Stimulated activated CD8-positive, alpha-beta memory T cell treated with anti-CD3 and anti-CD28 coated beads, Interleukin-15, amount 100 ng/mL, for 1 hour (primary cell): Measurements from ENCODE around the gene UNK.

Source experiments
- DNase-seq: peaks from one replicate; pipeline ENCODE4 v3.0.0-alpha.2; 2020; ENCODE audit warnings: low read depth

UNK gene, protein sequence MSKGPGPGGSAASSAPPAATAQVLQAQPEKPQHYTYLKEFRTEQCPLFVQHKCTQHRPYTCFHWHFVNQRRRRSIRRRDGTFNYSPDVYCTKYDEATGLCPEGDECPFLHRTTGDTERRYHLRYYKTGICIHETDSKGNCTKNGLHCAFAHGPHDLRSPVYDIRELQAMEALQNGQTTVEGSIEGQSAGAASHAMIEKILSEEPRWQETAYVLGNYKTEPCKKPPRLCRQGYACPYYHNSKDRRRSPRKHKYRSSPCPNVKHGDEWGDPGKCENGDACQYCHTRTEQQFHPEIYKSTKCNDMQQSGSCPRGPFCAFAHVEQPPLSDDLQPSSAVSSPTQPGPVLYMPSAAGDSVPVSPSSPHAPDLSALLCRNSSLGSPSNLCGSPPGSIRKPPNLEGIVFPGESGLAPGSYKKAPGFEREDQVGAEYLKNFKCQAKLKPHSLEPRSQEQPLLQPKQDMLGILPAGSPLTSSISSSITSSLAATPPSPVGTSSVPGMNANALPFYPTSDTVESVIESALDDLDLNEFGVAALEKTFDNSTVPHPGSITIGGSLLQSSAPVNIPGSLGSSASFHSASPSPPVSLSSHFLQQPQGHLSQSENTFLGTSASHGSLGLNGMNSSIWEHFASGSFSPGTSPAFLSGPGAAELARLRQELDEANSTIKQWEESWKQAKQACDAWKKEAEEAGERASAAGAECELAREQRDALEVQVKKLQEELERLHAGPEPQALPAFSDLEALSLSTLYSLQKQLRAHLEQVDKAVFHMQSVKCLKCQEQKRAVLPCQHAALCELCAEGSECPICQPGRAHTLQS

DNA sequence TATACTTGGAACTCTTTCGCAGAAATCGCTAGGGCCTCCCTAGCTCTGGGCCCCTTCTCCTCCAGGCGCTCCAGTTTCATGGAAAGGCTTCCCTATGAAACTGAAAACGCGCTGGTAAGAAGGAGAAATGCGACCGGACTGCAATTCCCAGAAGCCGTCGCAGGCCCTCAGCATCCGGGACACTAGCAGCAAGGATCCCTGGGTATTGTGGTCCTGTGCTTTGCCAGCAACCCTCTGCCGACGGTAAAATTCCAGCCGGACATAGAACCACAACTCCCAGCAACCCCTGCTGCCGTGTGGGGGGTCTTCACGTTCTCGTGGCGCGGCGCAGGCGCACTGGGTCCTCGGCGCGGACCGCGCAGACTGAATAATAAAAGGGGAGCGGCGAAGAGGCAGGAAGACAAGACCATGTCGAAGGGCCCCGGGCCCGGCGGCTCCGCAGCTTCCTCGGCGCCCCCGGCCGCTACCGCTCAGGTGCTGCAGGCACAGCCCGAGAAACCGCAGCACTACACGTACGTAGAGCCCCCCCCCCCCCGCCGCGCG is at the start of gene UNK:
UNK (plus strand) TSS at position 334 of the 543 bp plus-strand sequence; CDS start at position 409, 75 bp downstream.
- DNase-seq, result peak; percentile 95

DNA sequence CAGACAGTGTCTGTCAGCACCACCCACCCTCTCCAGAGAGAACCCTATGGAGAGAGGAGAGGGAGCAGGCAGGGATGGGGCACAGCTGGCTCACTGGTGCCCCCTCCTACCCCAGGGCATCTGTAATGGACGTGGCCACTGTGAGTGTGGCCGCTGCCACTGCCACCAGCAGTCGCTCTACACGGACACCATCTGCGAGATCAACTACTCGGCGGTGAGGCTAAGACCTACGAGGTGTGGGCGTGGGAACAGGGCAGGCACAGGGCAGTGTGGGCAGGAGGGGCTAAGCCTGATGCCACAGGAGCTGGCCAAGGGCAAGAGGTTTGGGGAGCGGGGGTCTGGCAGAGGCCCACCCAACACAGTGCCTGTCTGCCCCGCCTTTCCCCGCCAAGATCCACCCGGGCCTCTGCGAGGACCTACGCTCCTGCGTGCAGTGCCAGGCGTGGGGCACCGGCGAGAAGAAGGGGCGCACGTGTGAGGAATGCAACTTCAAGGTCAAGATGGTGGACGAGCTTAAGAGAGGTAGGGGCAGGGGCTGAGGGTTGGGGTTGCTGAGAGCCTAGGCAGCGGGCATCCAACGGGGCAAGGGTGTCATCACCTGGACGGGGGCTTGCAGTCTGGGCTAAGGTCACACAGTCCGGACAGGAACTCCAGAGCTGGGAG is 48.3 kb upstream of the UNK start:
- DNase-seq, result no peak

DNA sequence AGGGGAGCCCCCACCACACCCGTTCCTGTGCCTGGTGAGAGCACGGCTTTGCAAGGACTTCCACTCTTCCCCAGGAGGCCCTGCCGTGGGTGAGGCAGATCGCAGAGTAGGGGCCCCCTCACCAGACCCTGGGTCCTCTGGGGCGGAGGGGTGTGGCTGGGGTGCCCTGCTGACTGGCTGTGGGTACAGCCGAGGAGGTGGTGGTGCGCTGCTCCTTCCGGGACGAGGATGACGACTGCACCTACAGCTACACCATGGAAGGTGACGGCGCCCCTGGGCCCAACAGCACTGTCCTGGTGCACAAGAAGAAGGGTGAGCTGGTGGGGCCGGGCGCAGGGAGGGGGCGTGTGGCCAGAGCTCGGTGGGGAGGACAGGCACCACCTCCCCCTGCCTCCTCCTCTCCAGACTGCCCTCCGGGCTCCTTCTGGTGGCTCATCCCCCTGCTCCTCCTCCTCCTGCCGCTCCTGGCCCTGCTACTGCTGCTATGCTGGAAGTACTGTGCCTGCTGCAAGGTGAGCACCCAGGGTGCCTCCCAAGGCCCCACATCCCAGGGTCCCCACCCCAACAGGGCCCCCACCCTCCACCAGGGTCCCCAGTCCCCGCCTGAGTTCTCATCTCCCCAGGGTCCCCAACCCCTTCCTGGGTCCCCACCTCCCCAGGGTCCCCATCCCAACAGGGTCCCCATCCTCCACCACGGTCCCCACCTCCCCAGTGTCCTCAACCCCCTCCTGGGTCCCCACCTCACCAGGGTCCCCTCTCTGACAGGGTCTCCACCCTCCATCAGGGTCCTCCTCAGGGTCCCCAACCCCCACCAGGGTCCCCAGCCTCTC is 47.3 kb upstream of the UNK start:
- DNase-seq, result no peak

DNA sequence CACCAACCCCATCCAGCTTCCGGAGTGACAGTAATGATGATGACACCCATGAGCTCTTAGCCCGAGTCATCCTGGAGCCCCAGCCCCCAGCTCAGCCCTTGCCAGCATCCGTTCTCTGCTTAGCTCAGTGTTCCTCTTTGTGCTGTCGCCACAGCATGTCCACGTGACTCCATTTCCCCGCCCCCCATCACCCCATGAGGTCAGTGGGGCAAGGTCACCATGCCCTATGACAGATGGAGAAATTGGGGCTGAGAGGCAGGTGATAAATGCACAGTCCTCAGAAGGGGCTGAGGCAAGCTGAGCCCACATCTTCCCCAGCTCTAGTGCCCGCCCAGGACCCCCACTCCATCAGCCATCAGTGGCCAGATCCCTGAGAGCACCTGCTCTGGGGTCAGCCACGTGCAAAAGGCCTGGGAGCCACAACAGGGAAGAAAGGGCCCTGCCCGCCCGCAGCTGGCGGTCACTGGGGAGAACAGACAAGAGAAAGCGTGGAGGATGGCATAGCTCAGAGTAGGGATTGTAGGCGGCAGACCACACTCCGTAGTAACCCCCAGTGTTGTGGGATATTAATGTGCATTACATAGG is 46.3 kb upstream of the UNK start:
- DNase-seq, result no peak

DNA sequence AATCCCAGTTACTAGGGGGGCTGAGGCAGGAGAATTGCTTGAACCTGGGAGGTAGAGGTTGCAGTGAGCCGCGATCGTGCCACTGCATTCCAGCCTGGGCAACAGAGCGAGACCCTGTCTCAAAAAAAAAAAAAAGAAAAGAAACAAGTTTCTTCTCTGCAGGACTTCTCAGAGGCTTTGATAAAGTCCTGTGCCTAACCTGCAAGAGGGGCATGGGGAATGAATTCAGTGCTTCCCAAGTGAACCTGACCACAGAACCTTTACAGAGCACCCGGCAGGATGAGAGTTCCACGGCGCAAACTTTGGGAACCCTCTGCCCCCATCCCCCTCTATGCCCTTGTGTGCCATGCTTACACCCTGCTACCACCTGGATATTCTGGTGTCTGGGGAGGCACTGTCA is 45.4 kb upstream of the UNK start:
- no peak for DNase-seq

DNA sequence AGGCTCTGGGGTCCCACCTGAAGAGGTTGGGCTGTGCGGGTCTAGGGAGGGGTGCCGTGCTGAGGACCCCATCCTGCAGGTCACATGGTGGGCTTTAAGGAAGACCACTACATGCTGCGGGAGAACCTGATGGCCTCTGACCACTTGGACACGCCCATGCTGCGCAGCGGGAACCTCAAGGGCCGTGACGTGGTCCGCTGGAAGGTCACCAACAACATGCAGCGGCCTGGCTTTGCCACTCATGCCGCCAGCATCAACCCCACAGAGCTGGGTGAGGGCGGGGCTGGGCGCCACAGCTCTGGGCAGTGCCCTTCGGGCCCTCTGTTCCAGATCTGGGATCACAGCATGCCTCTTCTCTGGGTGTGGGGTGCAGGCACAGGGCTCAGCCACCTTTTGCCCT is 44.8 kb upstream of the UNK start:
- no peak for DNase-seq

DNA sequence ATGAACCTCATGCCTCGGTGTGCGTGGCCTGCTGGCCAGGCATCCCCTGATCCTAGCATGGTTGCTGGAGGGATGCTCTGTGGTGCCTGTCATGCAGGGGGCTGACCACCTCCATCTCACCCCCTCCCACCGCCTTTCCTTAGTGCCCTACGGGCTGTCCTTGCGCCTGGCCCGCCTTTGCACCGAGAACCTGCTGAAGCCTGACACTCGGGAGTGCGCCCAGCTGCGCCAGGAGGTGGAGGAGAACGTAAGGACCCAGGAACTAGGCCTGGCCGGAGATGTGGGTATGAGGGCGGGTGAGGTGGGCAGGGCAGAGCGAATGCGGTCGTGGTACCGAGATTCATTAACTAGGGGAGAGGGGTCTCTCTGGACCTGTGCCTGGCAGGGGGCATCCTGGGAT is 44.4 kb upstream of the UNK start:
- no peak for DNase-seq

DNA sequence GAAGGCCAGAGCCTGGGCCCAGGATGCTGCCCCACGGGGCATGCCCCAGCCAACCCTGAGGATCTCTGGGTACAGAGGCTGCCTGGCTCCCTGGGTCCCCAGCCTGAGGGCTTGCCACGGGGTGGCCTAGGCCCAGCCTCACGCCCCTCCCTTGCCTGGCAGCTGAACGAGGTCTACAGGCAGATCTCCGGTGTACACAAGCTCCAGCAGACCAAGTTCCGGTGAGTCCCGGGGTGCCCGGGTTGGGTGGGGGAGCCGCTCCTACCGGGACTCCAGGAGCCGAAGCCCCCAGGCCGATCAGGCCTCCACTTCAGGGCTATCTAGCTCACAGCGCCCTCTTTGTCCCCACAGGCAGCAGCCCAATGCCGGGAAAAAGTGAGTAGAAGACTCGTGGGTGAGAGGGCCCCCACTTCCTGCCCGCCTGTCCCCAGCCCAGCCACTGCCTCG is 44.0 kb upstream of the UNK start:
- no peak for DNase-seq

DNA sequence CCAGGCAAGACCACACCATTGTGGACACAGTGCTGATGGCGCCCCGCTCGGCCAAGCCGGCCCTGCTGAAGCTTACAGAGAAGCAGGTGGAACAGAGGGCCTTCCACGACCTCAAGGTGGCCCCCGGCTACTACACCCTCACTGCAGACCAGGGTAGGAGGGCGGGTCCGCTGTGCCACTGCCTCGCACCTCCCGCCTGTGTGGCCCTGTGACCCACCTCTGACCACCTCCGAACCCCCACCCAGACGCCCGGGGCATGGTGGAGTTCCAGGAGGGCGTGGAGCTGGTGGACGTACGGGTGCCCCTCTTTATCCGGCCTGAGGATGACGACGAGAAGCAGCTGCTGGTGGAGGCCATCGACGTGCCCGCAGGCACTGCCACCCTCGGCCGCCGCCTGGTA is 42.3 kb upstream of the UNK start:
- no peak for DNase-seq

DNA sequence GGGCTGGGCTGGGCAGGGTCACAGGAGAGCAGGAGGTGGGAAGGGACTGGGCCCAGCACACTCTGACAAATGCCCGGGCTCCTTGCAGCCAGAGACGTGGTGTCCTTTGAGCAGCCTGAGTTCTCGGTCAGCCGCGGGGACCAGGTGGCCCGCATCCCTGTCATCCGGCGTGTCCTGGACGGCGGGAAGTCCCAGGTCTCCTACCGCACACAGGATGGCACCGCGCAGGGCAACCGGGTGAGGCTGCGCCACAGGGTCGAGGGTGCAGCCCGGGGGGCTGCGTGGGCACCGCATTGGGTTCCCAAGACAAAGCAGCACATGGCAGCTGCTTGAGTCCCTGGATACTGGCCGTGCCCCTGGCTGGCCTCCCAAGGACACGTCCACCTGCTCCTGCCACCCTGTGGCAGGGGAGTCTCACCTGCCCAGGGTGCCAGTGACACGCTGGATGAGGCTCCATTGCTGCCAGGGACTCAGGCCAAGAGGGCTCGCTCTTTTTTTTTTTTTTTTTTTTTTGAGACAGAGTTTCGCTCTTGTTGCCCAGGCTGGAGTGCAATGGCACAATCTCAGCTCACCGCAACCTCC is 40.9 kb upstream of the UNK start:
- no peak for DNase-seq

DNA sequence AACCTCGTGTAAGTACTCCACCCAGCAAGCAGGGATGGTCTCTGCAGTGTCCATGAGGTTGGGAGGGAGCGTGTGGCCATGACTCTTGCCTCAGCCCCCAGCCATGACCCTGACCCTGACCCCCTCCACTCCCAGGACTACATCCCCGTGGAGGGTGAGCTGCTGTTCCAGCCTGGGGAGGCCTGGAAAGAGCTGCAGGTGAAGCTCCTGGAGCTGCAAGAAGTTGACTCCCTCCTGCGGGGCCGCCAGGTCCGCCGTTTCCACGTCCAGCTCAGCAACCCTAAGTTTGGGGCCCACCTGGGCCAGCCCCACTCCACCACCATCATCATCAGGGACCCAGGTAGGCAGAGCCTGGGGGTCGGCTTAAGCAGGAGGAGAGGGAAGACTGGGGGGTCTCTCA is 35.9 kb upstream of the UNK start:
- no peak for DNase-seq

DNA sequence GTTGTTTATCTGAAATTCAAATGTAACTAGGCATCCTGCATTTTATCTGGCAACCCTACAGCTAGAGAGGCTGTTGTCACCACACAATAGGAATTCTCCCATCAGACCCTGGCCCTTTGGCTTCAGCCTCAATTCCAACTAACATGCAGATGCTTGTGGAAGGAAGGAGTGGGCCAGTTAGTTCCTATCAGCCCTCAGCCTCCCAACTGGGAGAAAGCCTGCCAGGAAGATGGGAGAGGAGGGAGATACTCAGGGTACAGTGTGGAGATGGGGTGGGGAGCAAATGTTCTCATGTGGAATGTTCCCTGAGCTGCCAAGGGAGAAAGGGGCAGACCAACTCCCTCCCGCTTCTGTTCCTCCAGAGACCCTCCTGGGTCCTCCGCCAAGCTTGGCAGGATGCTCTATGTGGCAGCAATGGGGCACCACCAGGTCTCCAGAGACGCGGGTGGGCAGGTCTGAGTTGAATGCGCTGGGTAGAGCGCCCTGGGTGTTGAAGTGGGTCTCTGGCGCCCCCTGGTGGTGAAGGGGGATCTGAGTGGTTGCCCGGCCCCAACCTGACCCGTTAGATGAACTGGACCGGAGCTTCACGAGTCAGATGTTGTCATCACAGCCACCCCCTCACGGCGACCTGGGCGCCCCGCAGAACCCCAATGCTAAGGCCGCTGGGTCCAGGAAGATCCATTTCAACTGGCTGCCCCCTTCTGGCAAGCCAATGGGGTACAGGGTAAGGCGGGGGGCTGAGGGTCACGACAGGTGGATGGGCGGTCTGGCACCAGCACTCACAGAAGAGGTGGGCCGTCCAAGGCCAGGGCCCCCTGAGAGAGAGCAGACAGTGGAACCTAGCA is 34.8 kb upstream of the UNK start:
- DNase-seq, result peak; percentile 82

DNA sequence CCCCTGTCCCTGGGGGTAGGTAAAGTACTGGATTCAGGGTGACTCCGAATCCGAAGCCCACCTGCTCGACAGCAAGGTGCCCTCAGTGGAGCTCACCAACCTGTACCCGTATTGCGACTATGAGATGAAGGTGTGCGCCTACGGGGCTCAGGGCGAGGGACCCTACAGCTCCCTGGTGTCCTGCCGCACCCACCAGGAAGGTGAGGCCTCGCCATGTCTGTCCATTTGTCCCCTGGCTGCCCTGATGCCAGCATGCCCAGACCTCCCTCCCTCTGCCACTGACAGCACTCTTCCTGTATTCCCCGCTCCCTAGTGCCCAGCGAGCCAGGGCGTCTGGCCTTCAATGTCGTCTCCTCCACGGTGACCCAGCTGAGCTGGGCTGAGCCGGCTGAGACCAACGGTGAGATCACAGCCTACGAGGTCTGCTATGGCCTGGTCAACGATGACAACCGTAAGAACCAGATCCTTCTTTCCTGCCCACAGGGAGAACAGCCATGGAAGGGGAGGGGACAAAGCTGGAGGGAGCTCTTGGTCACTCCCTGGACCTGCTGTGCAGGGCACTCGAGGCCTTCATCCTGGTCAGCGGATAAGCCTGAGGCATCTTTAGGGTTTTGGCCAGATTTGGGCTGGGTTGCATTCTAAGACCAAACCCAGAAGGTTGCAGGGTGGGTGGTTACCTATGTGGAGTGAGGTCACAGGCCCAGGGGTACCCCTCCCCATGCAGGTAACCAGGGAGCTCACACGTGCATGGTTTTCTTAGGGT is 33.8 kb upstream of the UNK start:
- no peak for DNase-seq

DNA sequence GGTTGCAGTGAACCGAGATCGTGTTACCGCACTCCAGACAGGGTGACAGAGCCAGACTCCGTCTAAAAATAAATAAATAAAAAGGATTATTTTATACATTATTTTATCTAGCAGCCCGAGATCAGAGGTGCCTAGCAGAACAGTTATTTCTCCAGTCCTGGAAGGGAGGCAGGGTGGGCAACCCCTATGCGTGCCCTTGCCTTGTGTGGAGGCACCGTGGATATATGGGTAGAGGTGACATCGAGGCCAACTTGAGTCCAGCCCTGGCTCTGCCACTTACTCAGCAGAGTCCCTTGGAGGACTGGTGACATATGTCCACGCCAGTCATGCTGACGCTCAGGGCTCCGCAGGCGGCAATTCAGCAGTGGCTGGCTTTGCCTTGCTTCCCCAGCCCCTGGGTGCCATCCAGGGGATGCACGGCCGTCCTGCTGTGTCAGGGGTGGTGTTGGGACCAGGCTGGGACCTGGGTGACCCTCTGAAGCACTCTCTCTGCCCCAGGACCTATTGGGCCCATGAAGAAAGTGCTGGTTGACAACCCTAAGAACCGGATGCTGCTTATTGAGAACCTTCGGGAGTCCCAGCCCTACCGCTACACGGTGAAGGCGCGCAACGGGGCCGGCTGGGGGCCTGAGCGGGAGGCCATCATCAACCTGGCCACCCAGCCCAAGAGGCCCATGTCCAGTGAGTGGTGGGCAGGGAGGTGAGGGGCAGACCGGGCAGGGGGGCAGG is 32.8 kb upstream of the UNK start:
- no peak for DNase-seq

DNA sequence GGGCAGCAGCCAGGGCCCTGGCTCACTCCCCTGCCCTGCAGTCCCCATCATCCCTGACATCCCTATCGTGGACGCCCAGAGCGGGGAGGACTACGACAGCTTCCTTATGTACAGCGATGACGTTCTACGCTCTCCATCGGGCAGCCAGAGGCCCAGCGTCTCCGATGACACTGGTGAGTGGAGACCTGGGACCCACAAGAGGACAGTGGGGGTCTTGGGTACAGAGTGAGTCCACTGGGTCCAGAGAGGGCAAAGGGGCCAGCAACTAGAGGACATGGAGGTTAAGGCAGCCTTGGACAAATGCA is 32.2 kb upstream of the UNK start:
- no peak for DNase-seq

DNA sequence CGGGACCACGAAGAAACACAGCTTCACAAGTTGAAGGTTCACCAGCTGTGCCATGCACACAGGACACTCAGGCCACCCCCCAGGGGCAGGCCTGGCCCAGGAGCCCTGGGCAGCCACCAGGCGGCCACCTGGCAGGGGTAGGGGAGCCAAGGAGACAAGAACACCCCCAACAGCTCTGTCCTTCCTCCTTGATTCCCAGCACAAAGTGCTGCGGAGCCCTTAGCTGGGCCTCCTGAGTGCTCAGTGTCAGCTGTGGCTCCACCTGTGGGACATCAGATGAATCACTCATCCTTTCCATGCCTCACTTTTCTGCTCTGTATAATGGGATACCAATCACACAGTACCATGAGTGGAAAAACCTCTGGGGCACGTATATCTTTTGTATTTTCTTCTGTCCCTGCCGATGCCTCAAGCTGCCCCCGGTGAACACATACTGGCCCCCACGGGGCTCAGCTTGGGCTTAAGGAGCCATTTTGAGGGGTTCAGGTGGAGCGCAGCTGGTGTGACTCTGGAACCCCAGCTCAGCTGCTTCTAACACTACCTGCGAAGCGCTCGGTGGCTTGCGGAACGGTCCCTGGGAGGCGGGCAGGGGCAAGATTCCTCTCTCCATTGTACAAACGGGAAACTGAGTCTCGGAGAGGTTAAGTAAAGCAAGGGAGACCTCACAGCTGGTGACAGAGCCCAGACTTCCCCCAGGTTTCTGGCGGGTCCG is 31.6 kb upstream of the UNK start:
- no peak for DNase-seq

DNA sequence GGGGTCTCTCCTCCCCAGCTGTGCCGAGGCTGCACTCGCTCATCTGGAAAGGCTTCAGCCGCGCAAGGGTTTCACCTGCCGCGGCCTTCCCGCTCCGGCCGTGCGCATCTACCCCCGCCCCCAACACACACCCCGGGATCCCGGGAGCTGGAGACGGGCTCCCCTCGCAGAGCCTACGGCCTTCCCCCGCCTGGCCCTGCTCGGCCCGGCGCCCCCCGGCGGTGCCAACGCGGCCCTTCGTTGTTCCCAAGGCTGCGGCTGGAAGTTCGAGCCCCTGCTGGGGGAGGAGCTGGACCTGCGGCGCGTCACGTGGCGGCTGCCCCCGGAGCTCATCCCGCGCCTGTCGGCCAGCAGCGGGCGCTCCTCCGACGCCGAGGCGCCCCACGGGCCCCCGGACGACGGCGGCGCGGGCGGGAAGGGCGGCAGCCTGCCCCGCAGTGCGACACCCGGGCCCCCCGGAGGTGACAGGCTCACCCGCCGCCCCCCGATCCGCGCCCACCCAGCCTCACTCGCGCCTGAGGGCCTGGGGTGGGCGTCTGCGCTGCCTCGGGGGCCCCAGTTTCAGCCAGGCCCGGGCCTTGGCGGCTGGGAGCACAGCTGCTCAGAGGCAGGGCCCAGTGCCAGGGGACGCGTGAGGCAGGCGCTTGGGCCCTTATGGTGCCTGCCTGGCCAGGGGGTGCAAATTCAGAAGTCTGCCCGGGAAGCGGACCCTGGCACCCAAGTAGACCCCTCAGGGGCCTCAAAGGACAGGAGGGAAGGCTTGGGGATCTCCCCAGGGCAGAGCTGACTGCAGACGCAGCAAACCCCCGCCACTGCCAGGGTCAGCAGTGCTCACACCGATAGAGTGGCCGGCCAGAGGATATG is 30.9 kb upstream of the UNK start:
- peak; percentile 41 for DNase-seq
